Left cardiac atrium (tissue), 4 donors: ENCODE measurements around the gene ARL13B. TPM values are rescaled to one million over a fixed set of nuclear protein-coding genes. Genes with fewer than 3 reads are reported as not detected.
"Not testable (repeated sequence)": the region's sequence is repeated elsewhere in the genome, so short reads cannot be mapped to it uniquely, and the experiment has no call there.

Experiments used
- ATAC-seq, 2 donors: fragments of 200-7000 bp; cut with Tn5 transposase; one replicate each; pipeline ENCODE4 v1.9.1; 2020; ENCODE audit warnings: mild to moderate bottlenecking in 2 of 2, moderate library complexity in 2 of 2
- DNase-seq: peaks from one replicate; pipeline ENCODE4 v3.0.0-alpha.2; 2020
- intact Hi-C, 2 donors: fragments of 100-400 bp; cut with DNase I; formaldehyde crosslinking; loops; one replicate each; pipeline versions ENCODE4 v1.14.1 to v1.15.1; 2022 to 2023
- total RNA-seq, 2 donors: library from RNA; stranded (reverse); fragmentation: NEBNext Ultra II Directional; extraction: Animal tissue kit (Norgen Biotek cat#: 25700); gene quantifications; one replicate each; pipeline ENCODE4 v1.2.1, GENCODE V29; 2021
- donor health status: DM: no; HTN: yes; CAD: no.
- donor health status: DM: no; HTN: yes; CAD: no; lungs with severe emphysema.
- donor health status: DM: yes; HTN: yes; CAD: no.
- donor health status: Dilated cardiomyopathy.

ARL13B gene
- total RNA-seq, 2 donors from 2014 or later: 6.7 to 8.6 TPM

- ATAC-seq, intact Hi-C loops, DNase-seq: not testable (repeated sequence)
Observed at GRCh38 chr3:94044100-94044936, 64.4 kb downstream of the ARL13B start.

GRCh38 chr3:94046533-94046932 is 66.6 kb downstream of the ARL13B start:
- intact Hi-C loops: no loop called here
- DNase-seq (no peak), ATAC-seq (no peak)

GRCh38 chr3:94049267-94049666 is 69.3 kb downstream of the ARL13B start:
- no peak for ATAC-seq
- intact Hi-C loops: no loop called here
- DNase-seq: no peak

GRCh38 chr3:94050546-94050945 is 70.6 kb downstream of the ARL13B start:
- DNase-seq: no peak
- intact Hi-C loops: no loop called here
- no peak for ATAC-seq

- intact Hi-C loops: loop anchor here (10.0 kb wide), 2 partner anchors 56 to 156 kb away; no protein-coding TSS in a partner anchor
- no peak for ATAC-seq
Observed at GRCh38 chr3:94061297-94061696, 81.3 kb downstream of the ARL13B start.

GRCh38 chr3:94062513-94063404 is 82.8 kb downstream of the ARL13B start, which contains the start of the genes DHFR2 and NSUN3:
TSS of gene DHFR2 (minus strand) at chr3:94062916. CDS start at chr3:94061511, 1,405 bp downstream.
TSS of gene NSUN3 (plus strand) at chr3:94063061. CDS start at chr3:94063127, 66 bp downstream.
- intact Hi-C loops: loop anchor here (2.0 to 10.0 kb wide), 3 partner anchors 58 to 158 kb away; no protein-coding TSS in a partner anchor
- DNase-seq: peak; percentile 96
- ATAC-seq: peak; percentile 96 to 98

More at GRCh38 chr3:94061297-94061696, 81.3 kb downstream of the ARL13B start:
- DNase-seq: no peak

GRCh38 chr3:94063496-94064119 is 83.7 kb downstream of the ARL13B start:
- intact Hi-C loops: loop anchor here (2.0 to 10.0 kb wide), 3 partner anchors 59 to 159 kb away; no protein-coding TSS in a partner anchor
- no peak for DNase-seq
- ATAC-seq: no peak

- DNase-seq (no peak), ATAC-seq (no peak)
- intact Hi-C loops: loop anchor here (10.0 kb wide), 2 partner anchors 60 to 160 kb away; no protein-coding TSS in a partner anchor
Observed at GRCh38 chr3:94064243-94064860, 84.4 kb downstream of the ARL13B start.

GRCh38 chr3:94065122-94065521 is 85.2 kb downstream of the ARL13B start:
- no peak for DNase-seq
- intact Hi-C loops: loop anchor here (10.0 kb wide), 2 partner anchors 60 to 160 kb away; no protein-coding TSS in a partner anchor
- no peak for ATAC-seq

- intact Hi-C loops: loop anchor here (10.0 kb wide), 2 partner anchors 61 to 161 kb away; no protein-coding TSS in a partner anchor
- DNase-seq (no peak), ATAC-seq (no peak)
Observed at GRCh38 chr3:94065819-94066480, 86.0 kb downstream of the ARL13B start.

GRCh38 chr3:94066506-94067500 is 86.8 kb downstream of the ARL13B start:
- intact Hi-C loops: loop anchor here (10.0 kb wide), 2 partner anchors 62 to 162 kb away; no protein-coding TSS in a partner anchor
- DNase-seq (no peak), ATAC-seq (no peak)

GRCh38 chr3:94069194-94069813 is 89.3 kb downstream of the ARL13B start:
- ATAC-seq (no peak), DNase-seq (no peak)
- intact Hi-C loops: loop anchor here (10.0 kb wide), 2 partner anchors 65 to 165 kb away; no protein-coding TSS in a partner anchor

GRCh38 chr3:94070341-94070911 is 90.5 kb downstream of the ARL13B start:
- intact Hi-C loops: no loop called here
- ATAC-seq: no peak

GRCh38 chr3:94071713-94072284 is 91.8 kb downstream of the ARL13B start:
- DNase-seq: no peak
- intact Hi-C loops: no loop called here
- no peak for ATAC-seq

More at GRCh38 chr3:94070341-94070911, 90.5 kb downstream of the ARL13B start:
- no peak for DNase-seq

- ATAC-seq (no peak), DNase-seq (no peak)
- intact Hi-C loops: no loop called here
Observed at GRCh38 chr3:94076055-94076454, 96.1 kb downstream of the ARL13B start.
